Central memory CD8-positive, alpha-beta T cell (primary cell): Measurements from ENCODE around the gene PTPRK.

Experiments used
- ATAC-seq: fragments of 150-1000 bp; cut with Tn5 transposase; replicated peaks from 2 replicates; pipeline ENCODE4 v1.10.0; 2022; ENCODE audit warnings: mild to moderate bottlenecking, moderate FRiP score, moderate number of reproducible peaks; ENCODE audit not compliant: poor library complexity, severe bottlenecking; ENCODE audit errors: extremely low read depth
- DNase-seq, 2 donors: peaks; one replicate each; pipeline ENCODE4 v3.0.0; 2021; ENCODE audit warnings: low spot score in 2 of 2
- H3K27ac Mint-ChIP-seq: one replicate; pipeline ENCODE4 v1.8.0; 2022; ENCODE audit warnings: low read depth, mild to moderate bottlenecking, moderate library complexity, mixed read lengths
- H3K27me3 Mint-ChIP-seq: one replicate; pipeline ENCODE4 v1.8.0; 2022; ENCODE audit warnings: mixed read lengths
- H3K36me3 Mint-ChIP-seq: one replicate; pipeline ENCODE4 v1.8.0; 2022; ENCODE audit warnings: mild to moderate bottlenecking, moderate library complexity, mixed read lengths; ENCODE audit not compliant: insufficient read depth
- H3K4me1 Mint-ChIP-seq: one replicate; pipeline ENCODE4 v1.8.0; 2022; ENCODE audit warnings: mixed read lengths
- H3K4me3 Mint-ChIP-seq: one replicate; pipeline ENCODE4 v1.8.0; 2022; ENCODE audit warnings: mild to moderate bottlenecking, moderate library complexity, mixed read lengths
- H3K9me3 Mint-ChIP-seq: one replicate; pipeline ENCODE4 v1.8.0; 2022; ENCODE audit warnings: mixed read lengths

The PTPRK gene

DNA sequence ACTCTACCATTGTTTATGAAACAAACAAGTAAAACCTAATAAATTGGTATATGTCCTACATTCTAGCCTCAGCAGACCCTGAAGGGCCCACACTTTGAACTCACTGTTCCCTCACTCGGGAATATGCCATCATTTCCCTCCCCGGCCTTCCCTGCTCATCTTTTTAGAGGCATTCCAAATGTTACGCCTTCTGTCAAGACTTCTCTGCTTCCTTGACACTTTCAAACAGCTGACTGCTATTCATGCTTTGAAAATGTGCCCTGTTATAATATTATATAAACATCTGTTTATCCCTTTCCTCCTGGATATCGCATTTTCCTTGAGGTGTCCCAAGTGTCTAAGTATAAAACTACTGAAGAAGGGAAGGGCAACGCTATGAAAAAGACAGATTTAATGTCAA, 370.0 kb downstream of the PTPRK start:
- Mint-ChIP-seq H3K9me3 (no peaks in the 10 kb centered on the region), H3K27me3 (peaks cover 19% of the 10 kb centered on the region), H3K36me3 (no peaks in the 10 kb centered on the region), H3K27ac (no peak overlapping the region), H3K4me1 (no peaks in the 10 kb centered on the region), H3K4me3 (no peak overlapping the region)
- DNase-seq = no peak
- no peak for ATAC-seq

DNA sequence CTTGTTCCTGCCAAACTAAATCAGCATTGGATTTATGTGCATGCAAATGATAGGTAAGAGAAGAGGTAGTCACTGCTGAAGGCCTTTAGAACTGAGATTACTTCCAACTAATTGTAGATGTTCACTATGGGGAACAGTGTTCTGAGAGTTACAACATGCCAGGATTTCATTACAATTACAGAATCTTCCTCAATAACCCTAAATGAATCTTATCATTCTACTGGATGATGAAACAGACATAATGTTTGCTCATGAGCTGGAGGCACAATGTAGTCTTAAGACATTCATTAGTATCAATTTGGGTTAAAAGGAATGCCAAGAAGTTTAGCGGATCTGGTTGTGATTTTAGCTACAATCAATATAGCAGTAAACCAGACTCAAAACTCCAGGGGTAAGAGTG, 370.6 kb downstream of the PTPRK start:
- no peak for DNase-seq
- Mint-ChIP-seq H3K4me1 (no peaks in the 10 kb centered on the region), H3K36me3 (no peaks in the 10 kb centered on the region), H3K27me3 (peaks cover 19% of the 10 kb centered on the region), H3K9me3 (no peaks in the 10 kb centered on the region), H3K4me3 (no peak overlapping the region), H3K27ac (no peak overlapping the region)
- no peak for ATAC-seq

DNA sequence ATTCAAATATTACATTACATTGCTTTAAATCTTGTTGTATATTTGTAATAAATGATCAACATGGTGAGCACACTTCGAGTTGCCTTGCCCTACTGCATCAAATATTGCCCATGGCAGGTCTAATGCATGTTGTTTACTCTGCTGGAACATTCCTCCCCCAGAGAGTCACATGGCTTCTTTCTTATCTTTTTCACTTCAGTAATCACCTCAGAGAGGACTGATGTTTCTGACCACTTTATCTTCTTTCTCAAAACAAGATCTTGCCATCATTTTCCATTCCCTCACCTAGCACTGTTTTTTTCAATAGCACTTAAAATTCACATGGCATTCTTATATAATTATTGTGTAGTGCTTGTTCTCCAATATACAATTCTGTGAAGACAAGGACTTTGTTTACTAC, 376.1 kb downstream of the PTPRK start:
- Mint-ChIP-seq H3K4me1 (no peaks in the 10 kb centered on the region), H3K9me3 (no peaks in the 10 kb centered on the region), H3K27me3 (no peaks in the 10 kb centered on the region), H3K27ac (no peak overlapping the region), H3K36me3 (no peaks in the 10 kb centered on the region), H3K4me3 (no peak overlapping the region)
- no peak for DNase-seq
- no peak for ATAC-seq

DNA sequence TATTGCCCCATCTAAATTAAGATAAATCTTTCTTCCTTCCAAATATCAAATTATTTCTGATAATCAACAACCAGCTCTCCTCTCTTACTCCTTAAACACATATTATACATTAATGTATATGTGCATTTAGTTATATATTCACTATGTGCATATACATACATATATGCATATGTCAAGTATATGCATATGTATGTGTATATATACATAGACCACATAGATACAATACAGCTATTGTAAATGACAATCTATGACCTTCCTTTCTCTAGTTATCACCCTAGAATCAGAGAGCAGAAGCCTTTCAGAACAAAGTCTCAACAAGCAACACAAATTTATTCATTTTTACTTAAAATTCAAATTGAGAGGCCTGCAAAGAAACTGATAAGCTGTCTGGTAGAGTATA, 378.5 kb downstream of the PTPRK start:
- Mint-ChIP-seq H3K4me3 (no peak overlapping the region), H3K36me3 (peaks cover 1% of the 10 kb centered on the region), H3K4me1 (no peaks in the 10 kb centered on the region), H3K27ac (no peak overlapping the region), H3K27me3 (no peaks in the 10 kb centered on the region), H3K9me3 (no peaks in the 10 kb centered on the region)
- no peak for ATAC-seq
- DNase-seq = no peak

DNA sequence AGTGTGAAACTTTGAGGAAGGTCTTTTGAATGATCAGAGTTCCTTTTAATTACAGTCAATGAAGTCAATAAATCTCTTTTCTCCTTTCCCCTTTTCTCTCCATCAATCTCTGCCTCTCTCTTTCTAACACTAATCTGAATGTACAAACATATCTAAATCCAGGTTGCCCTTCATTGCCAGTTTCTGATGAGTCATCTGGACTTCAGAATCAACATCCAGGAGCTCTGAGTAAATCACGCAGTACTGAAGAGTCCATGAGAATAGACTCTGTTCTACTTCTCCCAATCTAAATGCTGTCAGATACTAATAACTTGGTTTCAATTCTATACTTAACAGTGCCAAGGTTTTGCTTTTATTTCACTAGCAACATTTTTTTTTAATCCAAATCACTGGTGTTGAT, 380.9 kb downstream of the PTPRK start:
- Mint-ChIP-seq H3K4me1 (no peaks in the 10 kb centered on the region), H3K27ac (no peak overlapping the region), H3K36me3 (peaks cover 1% of the 10 kb centered on the region), H3K27me3 (no peaks in the 10 kb centered on the region), H3K9me3 (no peaks in the 10 kb centered on the region), H3K4me3 (no peak overlapping the region)
- no peak for DNase-seq
- no peak for ATAC-seq

DNA sequence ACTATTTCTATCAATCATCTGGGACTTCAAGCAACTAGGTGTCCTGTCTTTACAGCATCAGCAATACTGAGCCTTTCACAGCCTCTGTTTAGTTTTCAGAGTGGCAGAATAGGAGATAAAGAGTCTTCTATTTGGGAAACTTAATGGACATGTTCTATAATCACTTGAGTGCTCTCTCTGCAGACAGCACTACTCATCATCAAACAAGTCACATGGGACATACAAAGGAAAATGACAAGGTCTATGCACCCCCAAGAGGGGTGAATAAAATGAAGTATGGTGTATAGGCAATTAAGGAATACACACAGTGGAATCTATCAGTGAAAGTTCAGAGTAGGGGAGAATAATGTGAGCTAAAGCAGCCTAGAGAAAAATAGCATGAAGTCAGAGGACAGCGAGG, 381.7 kb downstream of the PTPRK start:
- Mint-ChIP-seq H3K36me3 (peaks cover 1% of the 10 kb centered on the region), H3K4me3 (no peak overlapping the region), H3K27ac (no peak overlapping the region), H3K27me3 (no peaks in the 10 kb centered on the region), H3K9me3 (no peaks in the 10 kb centered on the region), H3K4me1 (no peaks in the 10 kb centered on the region)
- DNase-seq (no peak), ATAC-seq (no peak)

DNA sequence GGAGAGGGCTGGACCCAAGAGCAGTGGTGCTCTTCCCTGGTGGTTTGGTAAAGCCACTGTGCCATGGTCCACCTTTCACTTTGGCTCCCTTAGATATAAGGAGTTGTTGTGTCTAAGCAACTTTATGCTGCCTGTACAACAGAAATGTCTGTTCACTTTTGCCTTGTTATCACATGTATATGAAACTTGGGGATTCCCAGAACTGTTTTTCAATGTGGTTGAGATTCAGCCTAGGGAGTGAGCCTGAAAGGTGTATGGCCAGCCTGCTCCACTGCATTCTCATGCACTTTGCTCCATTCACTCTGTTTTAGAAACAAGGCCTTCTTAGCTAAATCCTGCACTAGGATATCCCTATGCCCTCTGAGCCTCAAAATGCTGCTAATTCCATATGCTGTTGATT, 385.1 kb downstream of the PTPRK start:
- Mint-ChIP-seq H3K27ac (no peak overlapping the region), H3K9me3 (no peaks in the 10 kb centered on the region), H3K4me3 (no peak overlapping the region), H3K4me1 (no peaks in the 10 kb centered on the region), H3K27me3 (no peaks in the 10 kb centered on the region), H3K36me3 (peaks cover 1% of the 10 kb centered on the region)
- no peak for ATAC-seq
- no peak for DNase-seq

DNA sequence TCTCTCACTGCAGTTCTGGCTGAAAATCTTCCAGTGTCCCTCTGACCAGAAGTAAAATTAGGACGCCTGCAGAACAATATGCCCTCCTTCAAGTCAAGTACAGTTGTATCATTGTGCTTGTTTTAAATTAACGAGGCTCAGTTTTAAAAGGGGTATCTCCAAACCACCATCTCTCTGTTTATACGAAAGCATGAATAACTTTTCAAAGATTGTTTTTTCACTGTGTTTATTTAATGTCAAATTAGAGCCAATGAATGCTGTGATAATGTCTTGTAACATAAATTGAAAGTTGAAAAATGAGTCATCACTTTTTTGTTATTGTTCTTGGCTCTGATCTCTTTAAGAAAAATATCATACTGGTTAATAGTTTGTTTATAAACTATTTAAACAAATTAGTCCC, 388.8 kb downstream of the PTPRK start:
- Mint-ChIP-seq H3K9me3 (no peaks in the 10 kb centered on the region), H3K4me3 (no peak overlapping the region), H3K4me1 (no peaks in the 10 kb centered on the region), H3K27me3 (no peaks in the 10 kb centered on the region), H3K27ac (no peak overlapping the region), H3K36me3 (no peaks in the 10 kb centered on the region)
- no peak for ATAC-seq
- DNase-seq = no peak

DNA sequence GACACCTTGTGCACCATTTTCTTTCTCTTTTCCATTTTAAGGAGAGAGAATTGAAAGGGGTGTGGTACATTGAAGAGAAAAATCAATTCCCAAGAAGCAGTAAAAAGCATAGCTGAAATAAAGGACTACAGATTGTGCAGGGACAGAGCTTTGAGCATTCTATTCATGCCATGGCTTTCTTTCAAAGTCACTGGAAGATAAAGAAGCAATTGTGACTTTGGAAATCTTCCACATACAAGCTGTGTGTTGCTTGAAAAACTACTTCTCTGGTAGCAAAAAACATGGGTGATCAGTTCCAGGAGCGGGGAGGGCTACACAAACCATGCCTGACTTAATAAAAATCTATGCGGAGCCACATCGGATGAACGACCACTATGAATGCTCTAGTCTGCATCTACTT, 389.4 kb downstream of the PTPRK start:
- DNase-seq (no peak), ATAC-seq (no peak)
- H3K27ac Mint-ChIP-seq = no peak overlapping the region
- no peak overlapping the region for H3K4me3 Mint-ChIP-seq
- H3K4me1 Mint-ChIP-seq = no peaks in the 10 kb centered on the region
- no peaks in the 10 kb centered on the region for H3K27me3 Mint-ChIP-seq
- no peaks in the 10 kb centered on the region for H3K36me3 Mint-ChIP-seq
- H3K9me3 Mint-ChIP-seq = no peaks in the 10 kb centered on the region

DNA sequence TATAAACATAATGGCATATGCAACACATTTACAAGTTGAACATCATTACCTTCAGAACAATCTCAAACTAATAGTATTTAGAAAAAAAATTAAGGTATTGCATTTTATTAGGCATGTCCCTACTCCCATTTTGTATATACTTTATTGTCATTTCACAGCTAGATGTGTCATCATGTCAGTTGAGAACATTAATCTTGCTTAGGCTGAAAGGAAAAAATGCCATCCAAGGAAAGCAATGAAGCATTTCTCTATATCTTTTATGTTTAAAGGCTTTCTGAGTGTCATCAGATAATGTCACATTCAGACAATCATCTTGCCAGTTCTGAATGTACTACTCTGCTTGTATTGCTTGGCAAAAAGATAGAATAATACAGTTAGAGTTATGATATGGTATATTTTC, 390.7 kb downstream of the PTPRK start:
- Mint-ChIP-seq H3K4me1 (no peaks in the 10 kb centered on the region), H3K4me3 (no peak overlapping the region), H3K27ac (no peak overlapping the region), H3K36me3 (no peaks in the 10 kb centered on the region), H3K9me3 (no peaks in the 10 kb centered on the region), H3K27me3 (no peaks in the 10 kb centered on the region)
- DNase-seq (no peak), ATAC-seq (no peak)

DNA sequence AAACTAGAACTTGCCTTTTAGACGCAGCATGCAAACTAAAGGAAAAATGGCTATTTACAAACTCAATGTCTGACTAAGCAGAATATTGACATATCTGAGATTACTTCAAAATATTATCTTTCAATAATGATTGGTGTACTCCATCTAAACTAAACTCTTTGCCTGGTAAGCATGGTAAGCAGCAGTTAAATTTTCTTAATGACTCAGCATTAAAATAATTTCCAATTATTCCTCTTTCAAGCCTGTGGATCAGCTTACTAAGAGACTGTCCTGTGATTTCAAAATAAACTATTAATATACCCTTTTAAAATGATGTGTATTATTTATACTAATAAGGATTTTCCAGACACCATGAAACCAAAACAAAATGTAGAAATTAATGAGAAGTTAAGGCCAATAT, 392.7 kb downstream of the PTPRK start:
- Mint-ChIP-seq H3K4me3 (no peak overlapping the region), H3K4me1 (no peaks in the 10 kb centered on the region), H3K9me3 (no peaks in the 10 kb centered on the region), H3K27me3 (no peaks in the 10 kb centered on the region), H3K27ac (no peak overlapping the region), H3K36me3 (no peaks in the 10 kb centered on the region)
- ATAC-seq = no peak
- DNase-seq = no peak

DNA sequence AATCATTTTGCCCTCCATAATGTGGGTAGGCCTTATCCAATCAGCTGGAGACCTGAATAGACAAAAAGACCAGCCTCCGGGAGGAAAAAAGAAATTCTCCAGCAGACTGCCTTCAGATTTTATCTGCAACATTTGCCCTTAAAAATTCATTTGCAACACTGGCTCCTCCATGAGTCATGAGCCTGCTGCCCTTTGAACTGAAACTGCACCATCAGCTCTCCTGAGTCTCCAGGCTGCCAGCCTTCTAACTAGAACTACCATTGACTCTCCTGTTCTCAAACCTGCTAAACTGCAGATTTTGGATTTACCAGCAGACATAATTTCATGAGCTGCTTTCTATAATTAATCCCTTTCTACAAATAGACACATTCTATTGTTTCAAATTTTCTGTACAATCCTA, 395.7 kb downstream of the PTPRK start:
- Mint-ChIP-seq H3K9me3 (no peaks in the 10 kb centered on the region), H3K27ac (no peak overlapping the region), H3K36me3 (no peaks in the 10 kb centered on the region), H3K4me3 (no peak overlapping the region), H3K4me1 (no peaks in the 10 kb centered on the region), H3K27me3 (no peaks in the 10 kb centered on the region)
- ATAC-seq = no peak
- no peak for DNase-seq

DNA sequence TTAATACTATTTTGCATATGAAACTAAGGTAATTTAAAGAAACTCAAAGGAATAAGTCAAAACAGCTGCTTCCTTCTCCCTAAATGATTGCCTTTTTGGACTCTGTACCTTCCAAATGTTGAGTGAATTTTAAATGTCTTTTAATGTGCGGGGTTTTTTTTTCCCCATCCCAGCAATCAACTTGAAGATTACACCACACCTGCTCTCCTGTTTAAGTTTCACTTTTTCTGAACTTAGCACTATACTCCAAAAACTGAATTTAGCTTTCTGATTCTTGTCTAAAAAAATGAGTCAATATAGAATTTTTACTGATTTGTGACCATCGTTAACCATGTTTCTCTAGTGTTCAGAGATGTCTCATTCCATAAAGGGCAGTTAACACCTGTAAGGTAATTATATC, 398.8 kb downstream of the PTPRK start:
- ATAC-seq (no peak), DNase-seq (no peak)
- Mint-ChIP-seq H3K27ac (no peak overlapping the region), H3K4me1 (no peaks in the 10 kb centered on the region), H3K9me3 (no peaks in the 10 kb centered on the region), H3K36me3 (no peaks in the 10 kb centered on the region), H3K27me3 (no peaks in the 10 kb centered on the region), H3K4me3 (no peak overlapping the region)

DNA sequence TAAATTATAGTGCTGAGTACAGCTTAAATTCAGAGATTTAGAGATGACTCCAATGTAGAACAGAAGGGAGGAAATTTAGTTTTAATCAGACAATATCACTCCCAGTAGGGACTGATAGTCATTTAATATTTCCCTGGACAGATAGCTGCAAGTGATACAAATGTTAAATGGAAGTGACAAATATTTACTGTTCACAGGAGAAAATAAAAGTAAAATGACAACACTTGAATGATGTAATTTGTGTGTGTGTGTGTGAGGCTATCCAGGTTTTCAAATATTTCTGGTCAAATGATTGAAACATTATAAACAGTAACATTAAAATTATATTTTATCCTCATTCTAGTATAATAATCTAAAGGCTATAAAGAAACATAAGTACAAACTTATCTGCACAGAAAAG, 399.2 kb downstream of the PTPRK start:
- Mint-ChIP-seq H3K4me1 (no peaks in the 10 kb centered on the region), H3K9me3 (no peaks in the 10 kb centered on the region), H3K27me3 (no peaks in the 10 kb centered on the region), H3K27ac (no peak overlapping the region), H3K4me3 (no peak overlapping the region), H3K36me3 (no peaks in the 10 kb centered on the region)
- no peak for DNase-seq
- ATAC-seq = no peak
